ENCODE measurements around the gene NPDC1.

Gene NPDC1

DNA sequence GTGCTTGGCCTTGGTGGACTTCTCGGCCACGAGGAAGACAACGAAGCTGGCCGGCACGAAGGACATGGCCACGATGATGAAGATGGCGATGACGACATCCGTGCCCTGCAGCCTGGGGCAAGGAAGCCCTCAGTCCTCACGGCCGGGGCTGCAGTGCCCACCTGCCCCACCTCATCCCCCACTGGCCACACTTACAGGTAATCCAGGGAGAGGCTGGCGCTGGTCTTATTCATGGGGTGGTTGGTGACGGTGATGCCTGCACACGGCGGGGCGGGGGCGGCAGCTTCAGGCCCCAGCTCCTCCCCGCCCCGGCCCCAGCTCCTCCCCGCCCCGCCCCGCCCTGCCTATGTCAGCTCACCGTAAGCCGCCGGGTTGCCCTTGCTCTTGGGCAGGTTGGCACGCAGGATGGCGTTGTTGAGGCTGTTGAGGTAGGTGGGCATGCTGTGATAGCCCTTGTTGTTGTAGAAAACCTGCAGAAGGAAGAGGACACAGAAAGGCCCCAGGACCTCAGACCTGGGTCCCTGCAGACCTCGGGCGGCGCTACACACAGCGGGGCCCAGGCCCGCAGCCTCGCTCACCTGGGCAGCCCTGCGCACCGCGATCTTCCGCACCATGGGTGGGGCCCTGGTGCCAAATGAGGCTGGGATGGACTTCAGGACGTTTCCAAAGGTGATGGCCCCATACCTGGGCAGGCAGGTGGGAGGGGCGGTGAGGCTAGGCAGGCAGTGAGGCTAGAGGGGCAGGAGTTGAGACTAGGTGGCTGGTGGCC lies 33.9 kb downstream of the NPDC1 start:
- H3K27ac ChIP-seq: no peak overlapping the region
- TF ChIP-seq, protein P1, sequence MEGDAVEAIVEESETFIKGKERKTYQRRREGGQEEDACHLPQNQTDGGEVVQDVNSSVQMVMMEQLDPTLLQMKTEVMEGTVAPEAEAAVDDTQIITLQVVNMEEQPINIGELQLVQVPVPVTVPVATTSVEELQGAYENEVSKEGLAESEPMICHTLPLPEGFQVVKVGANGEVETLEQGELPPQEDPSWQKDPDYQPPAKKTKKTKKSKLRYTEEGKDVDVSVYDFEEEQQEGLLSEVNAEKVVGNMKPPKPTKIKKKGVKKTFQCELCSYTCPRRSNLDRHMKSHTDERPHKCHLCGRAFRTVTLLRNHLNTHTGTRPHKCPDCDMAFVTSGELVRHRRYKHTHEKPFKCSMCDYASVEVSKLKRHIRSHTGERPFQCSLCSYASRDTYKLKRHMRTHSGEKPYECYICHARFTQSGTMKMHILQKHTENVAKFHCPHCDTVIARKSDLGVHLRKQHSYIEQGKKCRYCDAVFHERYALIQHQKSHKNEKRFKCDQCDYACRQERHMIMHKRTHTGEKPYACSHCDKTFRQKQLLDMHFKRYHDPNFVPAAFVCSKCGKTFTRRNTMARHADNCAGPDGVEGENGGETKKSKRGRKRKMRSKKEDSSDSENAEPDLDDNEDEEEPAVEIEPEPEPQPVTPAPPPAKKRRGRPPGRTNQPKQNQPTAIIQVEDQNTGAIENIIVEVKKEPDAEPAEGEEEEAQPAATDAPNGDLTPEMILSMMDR (IDR thresholded peaks at IDR 0.05): no peak
- no peak for DNase-seq (ENCODE audit: low spot score)
- H3K4me3 ChIP-seq: no peak overlapping the region

DNA sequence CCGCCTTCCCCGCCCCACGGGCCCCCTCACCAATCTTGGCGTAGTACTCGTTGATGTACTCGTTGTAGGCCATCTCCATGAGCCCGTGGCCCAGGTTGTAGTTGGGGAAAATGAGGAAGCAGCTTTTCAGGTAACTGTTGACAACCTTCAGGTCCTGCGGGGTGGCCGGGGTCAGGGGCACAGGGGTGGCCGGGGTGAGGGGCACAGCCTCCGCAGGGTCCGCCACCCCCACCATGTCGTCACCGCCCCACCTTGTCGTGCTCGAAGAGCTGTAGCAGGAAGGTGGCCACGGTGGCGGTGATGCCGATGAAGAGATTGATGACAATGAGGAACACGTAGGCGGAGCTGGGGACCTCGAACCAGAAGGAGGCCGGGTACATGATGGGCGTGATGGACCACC lies 34.8 kb downstream of the NPDC1 start:
- TF ChIP-seq, protein P1 (IDR thresholded peaks at IDR 0.05): no peak
- Histone ChIP-seq H3K27ac (no peak overlapping the region), H3K4me3 (no peak overlapping the region)
- DNase-seq (ENCODE audit: low spot score): no peak

DNA sequence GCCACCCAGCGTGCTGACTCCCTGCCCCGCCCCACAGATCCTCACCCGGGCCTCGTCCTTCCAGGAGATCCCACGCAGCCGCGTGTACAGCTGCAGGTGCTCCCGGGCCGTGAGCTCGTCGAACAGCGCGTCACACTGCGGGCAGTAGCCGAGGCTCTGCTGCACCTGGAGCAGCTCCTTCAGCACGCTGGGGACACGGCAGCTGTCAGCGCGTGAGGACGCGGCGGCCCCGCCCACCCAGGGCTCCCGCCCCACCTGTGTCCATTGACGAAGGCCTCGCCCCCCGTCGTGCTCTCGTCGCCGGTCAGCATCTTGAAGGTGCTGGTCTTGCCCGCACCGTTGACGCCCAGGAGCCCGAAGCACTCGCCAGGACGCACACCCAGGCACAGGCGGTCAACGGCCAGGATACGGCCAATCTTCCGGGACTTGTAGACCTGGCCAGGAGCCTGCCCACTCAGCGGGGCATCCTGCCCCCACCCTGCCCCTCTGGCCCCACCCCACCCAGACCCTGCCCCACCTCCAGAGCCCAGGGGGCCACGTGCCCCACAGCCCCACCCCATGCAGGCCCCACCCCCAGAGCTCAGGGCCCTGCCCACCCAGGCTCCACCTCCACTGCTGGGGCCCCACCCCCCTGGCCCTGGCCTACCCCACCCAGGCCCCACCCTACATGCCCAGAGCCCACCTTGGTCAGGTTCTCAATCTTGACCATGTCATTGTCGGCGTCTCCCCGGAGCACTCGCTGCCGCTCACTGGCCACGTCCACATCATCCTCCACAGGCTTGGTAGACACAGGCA lies 35.8 kb downstream of the NPDC1 start:
- no peak overlapping the region for H3K4me3 ChIP-seq
- TF ChIP-seq, protein P1 (IDR thresholded peaks at IDR 0.05): no peak

DNA sequence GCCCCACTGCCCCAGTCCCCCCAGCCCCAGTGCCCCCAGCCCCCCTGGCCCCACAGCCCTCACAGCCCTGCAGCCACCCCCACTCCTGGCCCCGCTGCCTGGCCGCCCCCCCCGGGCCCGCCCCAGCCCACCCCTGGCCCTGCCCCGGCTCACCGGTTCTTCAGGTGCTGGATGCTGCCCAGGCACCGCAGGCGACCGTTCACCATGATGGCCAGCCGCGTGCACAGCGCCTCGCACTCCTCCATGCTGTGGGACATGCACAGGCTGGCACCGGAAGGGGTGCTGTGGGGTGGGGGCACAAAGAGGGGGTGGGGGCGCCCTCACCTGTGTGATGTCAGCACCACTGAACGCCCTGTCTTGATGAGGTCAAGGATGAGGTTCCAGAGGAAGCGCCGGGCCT lies 36.8 kb downstream of the NPDC1 start:
- H3K4me3 ChIP-seq: no peak overlapping the region
- TF ChIP-seq, protein P1 (IDR thresholded peaks at IDR 0.05): no peak
- no peak overlapping the region for H3K27ac ChIP-seq
- DNase-seq (ENCODE audit: low spot score): no peak

More for the DNA sequence above, 35.8 kb downstream of the NPDC1 start:
- DNase-seq (ENCODE audit: low spot score): no peak
- H3K27ac ChIP-seq: no peak overlapping the region

DNA sequence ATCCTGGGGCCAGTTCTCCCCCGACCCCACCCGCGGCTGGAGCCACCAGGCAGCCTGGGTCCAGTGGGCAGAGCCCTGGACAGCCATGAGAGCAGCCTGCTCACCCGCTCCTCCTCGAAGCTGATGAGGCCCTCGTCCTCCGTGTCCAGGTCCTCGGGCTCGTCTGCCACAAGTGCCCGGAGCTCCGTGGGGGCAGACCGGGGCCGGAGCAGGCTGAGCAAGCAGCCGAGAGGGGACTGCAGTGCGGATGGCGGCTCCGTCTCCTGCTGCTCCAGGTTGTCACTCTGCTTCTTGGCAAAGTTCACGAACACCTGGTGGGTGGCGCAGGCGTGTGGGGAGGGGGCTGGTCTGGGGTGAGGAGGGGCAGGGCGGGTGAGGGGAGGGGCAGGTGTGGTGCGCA lies 37.7 kb downstream of the NPDC1 start:
- Histone ChIP-seq H3K4me3 (no peak overlapping the region), H3K27ac (no peak overlapping the region)
- no peak for DNase-seq (ENCODE audit: low spot score)
- TF ChIP-seq, protein P1 (IDR thresholded peaks at IDR 0.05): no peak

DNA sequence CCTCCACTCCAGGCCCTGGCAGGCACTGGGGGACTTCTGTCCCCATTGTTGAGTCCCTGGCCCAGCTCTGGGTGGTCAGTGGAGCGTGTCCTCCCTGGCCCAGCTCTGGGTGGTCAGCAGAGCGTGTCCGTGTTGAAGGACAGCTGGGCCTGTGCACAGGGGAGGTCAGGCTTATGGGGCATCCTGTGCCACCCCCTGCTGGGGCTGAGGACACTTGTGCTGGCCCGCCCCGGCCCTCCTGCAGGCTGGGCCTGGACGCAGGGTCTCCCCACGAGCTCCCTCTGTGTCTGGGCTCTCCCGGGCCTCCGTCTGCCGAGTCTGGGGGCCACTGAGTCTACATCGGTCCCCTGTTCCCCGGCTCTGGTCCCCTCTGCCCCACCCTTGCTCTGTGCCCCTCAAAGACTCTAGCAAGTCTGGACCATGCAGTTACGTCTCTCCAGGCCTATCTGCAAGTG lies 38.1 kb downstream of the NPDC1 start:
- DNase-seq (ENCODE audit: low spot score): no peak
- TF ChIP-seq, protein P1 (IDR thresholded peaks at IDR 0.05): no peak
- Histone ChIP-seq H3K27ac (no peak overlapping the region), H3K4me3 (no peak overlapping the region)
